Stimulated activated CD4-positive, alpha-beta T cell treated with anti-CD3 and anti-CD28 coated beads, TNF-alpha, amount 100 ng/mL, for 24 hours (primary cell): ENCODE data around the gene TIE1.

ENCODE experiments used
- DNase-seq, 3 experiments: peaks; one replicate each; pipeline ENCODE4 v3.0.0-alpha.2; 2020; ENCODE audit warnings: low read depth in 3 of 3

TIE1 gene

DNA sequence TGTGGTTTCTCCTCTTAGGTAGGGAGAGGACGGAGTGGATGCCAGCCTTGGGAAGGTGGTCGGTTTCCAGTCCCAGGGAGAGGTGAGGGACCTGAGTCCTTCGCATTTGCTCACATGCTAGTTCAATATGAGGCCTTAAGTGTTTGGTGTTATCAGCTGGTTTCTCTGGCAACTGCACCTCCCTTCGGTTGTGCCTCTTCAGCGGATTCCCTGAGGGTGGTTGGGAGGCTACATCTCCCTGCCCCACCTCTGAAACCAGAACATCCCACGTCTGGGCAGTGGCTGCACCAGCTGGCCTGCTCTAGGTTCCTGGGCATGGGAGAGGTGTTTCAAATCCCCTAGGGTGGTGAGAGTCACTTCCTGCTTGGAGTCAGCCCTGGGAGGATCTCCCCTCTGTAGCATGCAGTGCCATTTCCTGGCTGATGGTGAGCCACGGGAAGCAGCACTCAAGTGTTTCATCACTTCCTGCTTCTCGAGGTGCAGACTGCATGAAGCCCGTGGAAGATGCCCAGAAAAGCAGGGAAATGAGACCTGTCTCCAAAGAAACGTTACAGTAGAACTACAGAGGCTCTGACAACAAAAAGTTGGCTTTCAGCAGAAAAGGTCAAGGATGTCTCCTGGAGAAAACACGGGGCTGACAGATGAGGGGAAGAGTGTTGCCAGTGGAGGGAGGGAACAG lies 26.5 kb upstream of the TIE1 start:
- peak in 2 of 3 experiments; percentile 7 to 35 for DNase-seq

DNA sequence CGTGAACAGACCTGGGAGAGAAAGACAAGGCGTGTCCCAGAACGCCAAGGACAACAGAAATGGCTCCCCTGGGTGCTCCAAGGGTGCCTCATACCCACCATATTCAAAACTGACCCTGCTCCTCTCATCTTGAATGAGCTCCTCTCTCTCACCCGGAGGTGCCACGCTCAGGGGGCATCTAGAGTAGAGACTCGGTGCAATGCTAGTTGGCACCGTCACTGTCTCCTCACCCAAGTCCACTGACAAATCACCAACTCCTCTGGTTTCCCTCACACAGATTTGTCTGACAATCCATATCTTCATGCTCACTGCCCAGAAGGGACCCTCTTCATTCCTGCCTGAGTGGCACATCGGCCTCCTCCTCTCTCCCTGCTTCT lies 26.0 kb upstream of the TIE1 start:
- no peak for DNase-seq

DNA sequence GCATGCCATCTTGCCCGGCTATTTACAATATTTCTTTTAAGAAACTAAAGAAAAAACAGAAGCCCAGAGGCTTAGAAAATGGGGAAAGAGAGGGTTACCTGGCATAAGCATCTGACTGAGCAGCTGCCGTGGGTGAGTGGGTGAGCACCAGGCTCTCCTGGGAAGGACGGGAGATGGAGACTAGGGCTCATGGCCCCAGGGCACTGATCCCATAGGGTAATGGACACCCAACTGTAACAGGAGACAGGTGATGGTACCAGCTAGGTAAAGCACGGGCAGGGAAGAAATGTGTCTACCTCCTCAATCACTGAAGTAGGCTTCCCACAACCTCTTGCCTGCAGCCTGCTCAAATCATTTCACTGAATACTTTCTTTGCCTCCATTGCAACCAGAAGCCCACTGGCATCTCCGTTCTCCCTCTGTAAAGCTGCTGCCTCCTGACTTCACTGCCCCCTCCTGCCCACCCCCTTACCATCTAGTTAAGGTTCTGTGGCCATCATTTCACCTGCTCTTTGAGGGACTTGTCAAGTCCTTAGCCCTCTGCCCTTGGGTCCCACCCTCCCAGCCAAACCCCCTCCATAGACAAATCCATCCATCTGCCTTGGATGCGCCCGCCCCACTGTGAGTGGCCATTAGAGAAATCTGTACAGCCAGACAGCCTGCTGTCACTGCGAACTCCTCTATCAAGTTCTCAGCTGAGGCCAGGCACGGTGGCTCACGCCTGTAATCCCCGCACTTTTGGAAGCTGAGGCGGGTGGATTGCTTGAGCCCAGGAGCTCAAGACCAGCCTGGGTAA lies 24.8 kb upstream of the TIE1 start:
- no peak for DNase-seq

DNA sequence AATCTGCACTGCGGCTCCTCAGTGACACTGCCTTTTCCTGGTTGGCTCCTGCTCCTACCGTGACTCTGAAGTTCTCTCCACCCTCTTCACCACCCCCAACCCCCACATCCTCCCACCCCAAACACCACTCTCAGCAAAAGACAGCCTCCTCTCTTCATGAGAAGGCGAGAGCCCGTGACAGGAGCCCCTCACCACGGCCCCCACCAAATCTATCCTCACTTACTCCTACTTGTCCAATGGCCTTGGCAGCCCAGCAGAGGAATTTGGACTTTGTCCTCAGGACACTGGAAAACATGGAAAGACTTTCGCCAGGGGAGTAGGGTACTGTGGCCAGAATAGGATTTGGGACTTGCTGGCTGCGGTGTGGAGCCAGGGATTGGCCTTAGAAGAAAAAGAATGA lies 24.1 kb upstream of the TIE1 start:
- DNase-seq: no peak

DNA sequence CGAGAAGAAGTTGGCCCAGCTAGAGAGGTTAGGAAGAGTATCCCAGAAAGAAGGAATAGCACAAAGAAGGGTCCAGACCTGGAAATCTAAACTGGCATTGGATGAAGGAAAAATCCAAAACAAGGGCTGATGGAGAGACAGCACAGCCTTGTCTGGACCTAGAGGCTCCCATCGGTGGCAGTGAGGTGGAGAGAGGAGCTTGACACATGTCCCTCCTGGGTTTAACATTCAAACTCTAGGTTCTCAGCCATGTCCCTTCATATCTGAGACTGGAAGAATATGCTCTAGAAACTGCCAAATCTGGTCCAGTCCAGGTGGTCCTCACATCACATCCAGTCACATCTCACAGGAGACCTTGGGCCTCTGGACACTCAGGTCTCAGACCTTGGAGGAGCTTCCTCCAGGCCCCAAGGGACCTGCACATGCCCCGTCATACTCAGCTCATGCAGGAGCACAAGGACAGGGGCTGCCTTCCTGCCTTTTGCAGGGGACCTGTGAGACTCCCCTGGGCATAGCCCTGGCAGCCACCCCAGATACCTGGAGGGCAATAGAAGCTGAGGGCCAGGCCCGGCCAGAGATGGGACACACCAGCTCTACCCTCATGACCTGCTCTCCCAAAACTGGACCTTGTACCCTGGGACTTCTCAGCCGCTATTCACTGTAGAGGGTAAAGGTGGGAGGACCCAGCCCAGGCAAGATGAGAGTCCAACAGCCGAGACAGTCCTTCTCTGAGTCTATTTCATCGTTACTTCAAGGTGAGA lies 23.5 kb upstream of the TIE1 start:
- DNase-seq: no peak

DNA sequence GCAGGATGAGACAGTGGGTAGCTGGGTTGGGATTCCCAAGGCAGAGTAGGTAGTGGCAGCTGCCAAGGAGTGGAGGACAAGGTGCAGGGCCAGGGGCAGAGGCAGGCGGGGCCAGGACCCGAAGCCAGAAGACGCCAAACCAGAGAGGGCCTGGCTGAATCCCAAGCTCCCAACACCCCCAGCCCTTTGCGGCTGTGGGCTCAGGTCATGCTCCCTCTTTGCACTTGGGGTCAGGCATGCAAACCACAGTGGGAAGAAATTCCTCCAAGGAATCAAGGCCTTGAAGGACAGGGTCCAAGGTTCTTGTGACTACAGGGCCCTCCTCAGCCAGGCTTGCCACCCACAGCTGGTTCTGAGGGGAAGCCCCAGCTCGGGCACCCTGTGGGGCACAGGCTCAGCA lies 21.6 kb upstream of the TIE1 start:
- DNase-seq: no peak

DNA sequence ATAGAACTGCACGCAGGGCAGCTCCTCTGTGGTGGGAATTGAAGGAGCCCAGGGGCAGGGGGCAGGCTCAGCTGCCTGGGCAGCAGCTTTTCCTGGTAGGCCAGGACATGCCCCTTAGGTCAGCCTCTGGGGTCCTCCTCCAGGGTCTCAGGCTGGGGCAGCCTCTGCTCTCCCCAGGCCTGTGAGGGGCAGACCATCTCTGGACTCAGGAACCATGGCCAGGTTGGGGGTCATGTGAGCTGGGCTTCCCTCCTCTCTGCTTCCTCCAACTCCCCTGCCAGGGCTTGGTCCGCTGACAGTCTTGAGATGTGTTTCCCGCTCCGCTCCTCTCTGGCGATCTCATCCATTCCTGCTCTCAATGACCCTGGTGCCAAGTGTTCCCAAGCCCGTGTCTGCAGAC lies 21.1 kb upstream of the TIE1 start:
- no peak for DNase-seq

DNA sequence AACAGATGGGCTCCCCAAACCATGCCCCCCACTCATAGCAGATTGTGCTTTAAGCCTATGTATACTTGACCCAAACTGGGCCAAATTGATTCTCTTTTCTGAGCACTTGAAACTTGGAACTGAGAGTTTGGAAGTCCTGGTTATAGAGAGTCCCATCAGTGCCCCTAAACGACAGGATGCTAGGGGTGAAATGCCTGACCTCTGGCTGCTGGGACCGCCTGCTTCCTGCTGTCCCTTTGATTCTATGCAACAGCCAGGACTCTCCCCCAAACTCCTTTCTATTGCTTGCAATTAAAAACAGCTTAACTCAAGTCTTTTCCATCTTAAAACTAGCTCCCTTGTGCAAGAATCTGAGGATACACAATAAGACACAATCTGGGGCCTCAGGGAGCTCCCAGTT lies 20.1 kb upstream of the TIE1 start:
- no peak for DNase-seq

DNA sequence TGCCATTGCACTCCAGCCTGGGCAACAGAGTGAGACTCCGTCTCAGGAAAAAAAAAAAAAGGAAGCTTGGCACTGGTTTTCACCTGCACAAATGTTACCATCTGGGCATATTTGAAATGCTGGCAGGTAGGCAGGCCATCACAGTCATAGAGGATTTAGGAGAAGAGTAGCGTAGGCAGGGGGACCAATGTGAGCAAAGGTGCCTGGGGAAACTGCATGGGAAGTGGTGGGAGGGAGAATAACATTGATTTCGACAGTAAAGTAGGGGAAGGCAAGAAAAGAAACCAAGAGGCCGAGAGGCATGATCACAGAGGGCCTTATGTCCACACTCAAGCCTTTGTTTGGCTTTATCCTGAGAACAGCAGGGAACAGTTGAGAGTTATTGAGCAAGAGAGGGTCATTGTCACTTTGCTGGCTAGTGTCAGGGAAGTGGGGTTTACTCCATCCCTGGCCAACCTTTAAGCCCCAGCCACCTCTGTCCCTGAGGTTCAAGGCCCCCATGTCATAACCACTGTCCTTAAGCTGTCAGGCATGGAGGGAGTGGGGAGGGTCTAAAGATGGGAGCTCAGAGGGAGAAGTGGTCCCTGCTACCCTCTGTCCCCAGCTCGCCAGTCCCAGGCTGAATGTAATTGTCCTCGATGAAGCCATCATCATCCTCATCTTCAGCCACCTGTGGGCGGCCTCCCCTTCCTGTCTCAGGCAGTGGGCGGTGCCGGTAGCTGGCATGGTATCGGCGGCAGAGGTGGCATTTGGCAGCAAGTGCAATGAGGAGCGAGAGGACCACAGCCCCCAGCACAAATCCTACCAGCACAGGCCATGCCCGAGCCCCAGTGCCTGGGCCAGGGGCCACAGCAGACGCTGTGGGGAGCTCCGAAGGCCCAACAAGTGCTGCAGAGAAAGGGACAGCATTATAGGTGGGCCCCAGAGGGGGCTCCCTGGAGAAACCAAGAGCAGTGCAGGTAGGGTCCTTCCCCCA lies 18.3 kb upstream of the TIE1 start:
- DNase-seq: no peak

DNA sequence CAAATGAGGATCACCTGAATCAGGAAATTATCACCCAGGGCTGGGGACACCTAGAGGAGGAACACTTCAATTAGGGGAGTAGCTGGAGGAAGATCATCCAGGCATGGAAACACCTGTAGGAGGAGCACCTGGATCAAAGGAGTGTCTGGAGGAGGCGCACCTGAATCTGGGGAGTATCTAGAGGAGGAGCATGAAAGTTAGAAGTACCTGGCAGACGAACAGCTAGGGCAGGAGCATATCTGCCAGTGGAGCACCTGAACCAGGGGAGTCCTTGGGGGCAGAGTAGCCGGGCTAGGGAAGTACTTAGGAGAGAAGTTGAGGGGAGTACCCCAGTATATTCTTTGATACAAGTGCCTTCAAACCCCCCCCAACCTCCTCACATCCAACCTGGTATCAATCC lies 16.7 kb upstream of the TIE1 start:
- DNase-seq: no peak

DNA sequence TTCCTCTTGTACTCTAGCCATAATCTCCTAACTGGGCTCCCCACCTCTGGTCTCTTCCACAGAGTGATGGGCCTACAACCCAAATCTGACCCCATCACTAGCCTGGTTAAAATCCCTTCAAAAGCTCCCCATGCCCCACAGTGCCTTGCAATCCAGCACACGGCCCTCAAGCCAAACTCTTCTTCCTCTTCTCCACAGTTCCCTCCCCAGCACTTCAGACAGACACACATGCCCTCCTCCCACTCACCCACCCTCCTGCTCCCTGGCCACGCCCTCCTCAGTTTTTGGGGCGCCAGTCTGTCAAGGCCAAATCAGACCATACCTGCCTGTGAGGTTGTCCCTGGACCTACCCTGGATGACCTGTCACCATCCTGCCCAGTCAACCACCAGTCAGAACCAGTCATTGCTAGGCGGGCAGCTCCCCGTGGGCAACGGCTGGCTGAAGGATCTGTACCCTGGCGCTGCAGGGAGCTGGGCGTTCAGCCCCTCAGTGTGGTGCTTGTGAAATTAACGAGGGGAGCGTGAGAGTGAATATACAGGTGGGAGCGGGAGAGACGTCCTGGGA lies 16.2 kb upstream of the TIE1 start:
- DNase-seq: no peak

DNA sequence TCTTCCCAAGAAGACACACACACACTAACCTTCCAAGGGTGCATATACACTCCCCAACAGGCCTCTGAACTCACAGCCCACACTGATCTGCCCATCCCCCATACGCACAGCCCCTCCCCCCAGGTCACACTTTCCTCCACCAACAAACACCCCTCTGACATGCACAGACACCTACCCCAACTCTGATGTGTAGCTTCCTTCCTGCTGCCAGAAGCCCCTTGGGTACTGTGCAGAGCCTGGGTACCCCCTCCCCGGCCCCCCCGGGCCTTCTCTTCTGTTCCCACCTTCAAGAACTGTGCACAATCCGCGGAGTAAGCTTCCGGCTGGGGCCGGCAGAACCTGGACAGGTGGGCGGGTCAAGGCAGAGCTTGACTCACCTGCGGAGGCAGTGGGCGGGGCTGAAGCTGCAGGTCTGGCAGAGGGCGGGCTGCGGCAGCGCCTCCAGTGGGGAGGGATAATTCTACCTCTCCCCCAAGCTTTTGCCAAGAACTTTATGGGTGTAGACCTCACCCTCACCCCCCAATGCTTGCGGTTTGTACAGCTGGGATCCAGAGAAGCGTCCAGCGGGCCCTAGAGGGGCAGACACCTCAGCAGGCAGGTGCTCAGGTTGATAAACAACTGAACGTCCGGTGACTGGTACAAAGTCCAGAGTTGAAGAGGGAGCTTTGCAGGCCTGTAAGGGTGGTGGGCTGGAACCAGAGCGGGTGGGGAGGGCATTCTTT lies 15.4 kb upstream of the TIE1 start, which contains the start of gene C1orf210:
Gene C1orf210, minus strand, starts transcription at position 313 of the 722 bp plus-strand sequence. CDS start 2,311 bp downstream, outside the sequence.
- DNase-seq: no peak

DNA sequence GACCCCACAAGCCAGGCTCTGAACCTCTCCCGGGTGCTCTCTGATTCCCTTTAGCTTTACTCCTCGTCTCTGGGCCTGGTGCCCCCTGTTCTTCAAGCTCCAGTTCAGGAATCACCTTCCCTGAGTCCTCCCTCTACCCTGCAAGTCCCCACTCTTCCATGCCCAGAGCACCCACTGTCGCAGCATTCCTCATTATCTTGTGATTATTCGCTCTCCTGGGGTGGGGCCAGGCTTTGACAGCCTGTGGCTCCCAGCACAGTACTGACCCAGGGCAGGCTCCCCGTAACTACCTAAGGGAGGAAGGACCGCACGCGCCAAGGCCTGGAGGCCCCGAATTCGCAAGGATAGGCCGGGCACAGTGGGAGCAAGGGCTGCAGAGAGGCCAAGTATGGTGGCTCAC lies 14.7 kb upstream of the TIE1 start:
- DNase-seq: no peak

DNA sequence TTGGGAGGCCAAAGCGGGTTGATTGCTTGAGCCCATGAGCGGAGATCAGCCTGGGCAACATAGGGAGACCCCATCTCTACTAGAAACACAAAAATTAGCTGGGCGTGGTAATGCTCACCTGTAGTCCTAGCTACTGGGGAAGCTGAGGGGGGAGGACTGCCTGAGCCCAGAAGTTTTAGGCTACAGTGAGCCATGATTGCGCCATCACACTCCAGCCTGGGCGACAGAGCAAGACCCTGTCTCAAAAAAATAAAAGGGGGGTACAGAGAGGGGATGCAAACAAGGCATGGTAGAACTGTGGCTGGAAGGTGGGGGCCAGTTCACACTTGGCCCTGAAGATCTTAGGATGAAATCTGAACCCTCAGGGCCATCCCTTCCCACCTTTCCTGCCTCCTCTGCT lies 14.2 kb upstream of the TIE1 start:
- DNase-seq: no peak

DNA sequence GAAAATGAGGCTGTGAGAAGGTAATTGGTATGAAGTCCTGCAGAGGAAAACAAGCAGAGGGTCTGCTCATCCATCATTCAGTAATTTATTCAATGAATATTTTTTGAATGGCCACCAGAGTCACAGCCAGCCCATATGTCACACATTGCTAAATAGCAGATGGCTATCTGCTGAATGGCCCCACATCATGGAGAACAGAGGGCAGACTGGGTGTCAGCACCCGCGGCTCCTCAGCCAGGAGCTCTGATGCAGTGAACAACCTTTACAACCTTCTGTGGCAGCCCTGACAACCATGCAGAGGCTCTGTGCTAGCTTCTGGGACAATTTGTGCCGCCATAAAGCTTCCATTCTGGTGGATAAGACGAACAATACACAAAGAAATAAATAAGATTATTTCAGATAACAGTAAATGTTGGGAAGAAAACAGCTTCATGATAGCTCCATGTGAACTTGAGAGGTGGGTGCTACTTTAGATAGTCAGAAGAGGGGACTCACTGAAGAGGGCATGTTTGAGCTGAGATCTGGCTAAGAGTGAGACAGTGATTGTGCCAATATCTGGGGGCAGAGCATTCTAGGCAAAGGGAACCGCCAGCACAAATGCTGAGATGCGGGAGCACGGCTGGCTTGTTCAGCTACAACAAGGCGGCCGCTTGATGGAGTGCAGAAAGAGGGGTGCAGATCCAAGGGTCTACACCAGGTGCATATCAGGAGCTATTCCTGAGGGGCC lies 12.6 kb upstream of the TIE1 start:
- DNase-seq: no peak

DNA sequence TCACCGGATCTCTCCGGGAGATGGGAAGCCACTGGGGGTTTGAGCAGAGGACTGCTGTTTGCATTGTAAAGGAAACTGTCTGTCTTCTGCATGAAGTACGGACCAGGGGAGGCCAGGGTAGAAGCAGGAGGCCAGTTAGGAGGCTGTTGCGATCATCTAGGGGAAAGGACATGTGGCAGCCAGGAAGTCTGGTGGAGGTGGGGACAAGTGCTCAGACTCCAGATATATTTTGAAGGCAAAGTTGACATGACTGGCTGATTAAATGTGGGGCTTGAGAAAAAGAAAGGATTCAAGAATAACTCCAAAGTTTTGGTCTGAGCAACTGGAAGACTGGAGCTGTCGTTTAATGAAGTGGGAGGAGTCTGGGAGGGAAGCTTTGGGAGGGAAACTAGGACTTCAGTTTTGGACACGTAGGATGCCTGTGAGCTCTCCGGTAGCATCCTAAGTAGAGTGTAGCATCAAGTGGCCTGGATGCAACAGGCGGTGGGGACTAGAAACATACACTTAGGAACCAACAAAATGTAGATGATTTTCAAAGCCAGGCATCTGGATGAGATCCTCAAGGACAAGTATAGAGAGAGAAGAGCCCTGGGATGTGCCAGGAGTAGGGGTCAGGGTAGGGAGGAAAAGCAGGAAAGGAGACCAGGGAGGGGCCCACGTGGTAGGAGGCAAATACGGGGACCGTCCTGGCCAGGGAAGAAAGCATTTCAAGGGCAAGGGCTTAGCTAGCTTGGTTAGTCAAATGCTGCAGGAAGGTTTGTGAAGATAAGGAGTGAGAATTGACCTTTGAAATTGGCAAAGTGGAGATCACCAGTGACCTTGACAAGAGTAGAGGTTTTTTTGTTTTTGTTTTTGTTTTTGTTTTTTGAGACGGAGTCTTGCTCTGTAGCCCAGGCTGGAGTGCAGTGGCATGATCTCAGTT lies 11.7 kb upstream of the TIE1 start:
- no peak for DNase-seq

DNA sequence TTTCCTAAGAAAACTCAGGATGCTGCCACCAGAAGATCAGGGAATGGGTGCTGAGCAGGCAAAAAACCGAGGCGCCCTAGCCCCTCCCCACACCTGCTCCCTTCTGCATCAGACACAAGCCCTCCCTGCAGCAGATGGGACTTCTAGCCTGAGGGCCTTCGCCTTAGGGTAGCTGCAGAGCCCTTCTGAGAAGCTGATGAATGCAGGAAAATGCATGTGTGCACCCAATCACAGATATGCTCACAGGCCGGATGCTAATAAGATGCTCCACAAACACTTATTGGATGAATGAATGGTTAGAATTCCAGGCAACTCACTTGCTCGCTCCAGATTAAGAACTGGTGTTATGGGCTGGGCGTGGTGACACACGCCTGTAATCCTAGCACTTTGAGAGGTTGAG lies 8.6 kb upstream of the TIE1 start:
- no peak for DNase-seq

DNA sequence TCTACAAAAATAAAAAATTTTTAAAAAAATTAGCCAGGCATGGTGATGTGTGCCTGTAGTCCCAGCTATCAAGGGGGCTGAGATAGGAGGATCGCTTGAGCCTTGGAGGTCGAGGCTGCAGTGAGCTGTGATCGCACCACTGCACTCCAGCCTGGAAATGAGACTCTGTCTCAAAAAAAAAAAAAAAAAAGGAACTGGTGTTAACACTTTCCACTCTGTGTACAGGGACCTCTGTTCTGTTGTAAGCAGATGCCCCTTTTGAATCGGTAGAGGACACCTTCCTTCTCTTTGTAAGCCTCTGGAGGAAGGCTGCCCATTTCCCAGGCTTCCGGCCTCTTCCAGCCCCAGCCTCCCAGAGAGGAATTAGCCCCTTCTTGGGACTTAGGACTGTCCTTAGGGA lies 8.1 kb upstream of the TIE1 start:
- DNase-seq: no peak

DNA sequence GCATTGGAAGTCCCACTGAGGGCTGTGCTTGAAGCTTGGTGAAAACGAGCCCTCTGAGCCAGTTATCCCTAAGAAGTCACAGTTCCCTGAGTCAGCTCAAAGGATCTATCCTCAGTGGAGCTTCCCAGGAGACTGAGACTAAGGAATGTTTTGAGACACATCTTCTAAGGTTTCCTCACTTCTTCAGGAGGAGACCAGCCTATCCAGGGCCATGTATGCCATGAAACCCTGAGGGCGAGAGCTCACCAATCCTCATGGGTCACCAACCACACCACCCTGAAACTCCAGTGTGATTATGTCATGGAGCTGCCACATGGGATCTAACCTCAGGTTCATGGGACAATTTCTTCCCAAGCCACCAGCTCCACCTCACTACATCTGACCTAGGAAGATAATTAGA lies 7.6 kb upstream of the TIE1 start:
- DNase-seq: no peak
